DND-41 (cell line): ENCODE results near the gene OR2AG1.

Experiments used
- ATAC-seq: fragments of 200-7000 bp; cut with Tn5 transposase; 3 replicates; pipeline ENCODE4 v1.9.1; 2021; ENCODE audit warnings: low read depth; ENCODE audit not compliant: insufficient read depth
- DNase-seq: peaks from one replicate; pipeline ENCODE4 v3.0.0-alpha.2; 2020
- H2AFZ ChIP-seq: 2 replicates; pipeline ENCODE4 v1.6.0; 2012; ENCODE audit warnings: low read depth, low read length
- H3K27ac ChIP-seq: 2 replicates; pipeline ENCODE4 v1.5.1; 2012; ENCODE audit warnings: low read length, inconsistent platforms
- H3K27me3 ChIP-seq: fragments of 200-600 bp; sonication (generic); 2 replicates; pipeline ENCODE4 v1.6.0; 2012; ENCODE audit warnings: low read length, mild to moderate bottlenecking, inconsistent platforms; ENCODE audit not compliant: insufficient read depth, poor library complexity
- H3K36me3 ChIP-seq: 2 replicates; pipeline ENCODE4 v1.5.1; 2012; ENCODE audit warnings: low read length, inconsistent platforms; ENCODE audit not compliant: insufficient read depth
- H3K4me1 ChIP-seq: 2 replicates; pipeline ENCODE4 v1.5.1; 2012; ENCODE audit warnings: mild to moderate bottlenecking, low read length; ENCODE audit not compliant: insufficient read depth
- H3K4me2 ChIP-seq: 2 replicates; pipeline ENCODE4 v1.6.0; 2012; ENCODE audit warnings: mild to moderate bottlenecking, moderate library complexity, low read length, inconsistent platforms; ENCODE audit not compliant: insufficient read depth
- H3K4me3 ChIP-seq, 2 experiments: fragments of 200-600 bp in 1 of 2; shearing (Covaris generic) in 1 of 2; 2 replicates each; pipeline ENCODE4 v1.5.1; 2012 to 2016; ENCODE audit warnings: inconsistent platforms in 2 of 2, low read length in 2 of 2, mild to moderate bottlenecking in 2 of 2, low read depth in 1 of 2, moderate library complexity in 1 of 2
- H3K79me2 ChIP-seq: 2 replicates; pipeline ENCODE4 v1.6.0; 2012; ENCODE audit warnings: low read length, inconsistent platforms; ENCODE audit not compliant: insufficient read depth
- H3K9ac ChIP-seq: 2 replicates; pipeline ENCODE4 v1.6.0; 2012; ENCODE audit warnings: low read depth, mild to moderate bottlenecking, inconsistent platforms, low read length, moderate library complexity
- H3K9me3 ChIP-seq: 2 replicates; pipeline ENCODE4 v1.5.1; 2012; ENCODE audit warnings: low read length, moderate library complexity, mild to moderate bottlenecking, inconsistent platforms; ENCODE audit not compliant: insufficient read depth, severe bottlenecking
- H4K20me1 ChIP-seq: 2 replicates; pipeline ENCODE4 v1.6.0; 2012; ENCODE audit warnings: low read length; ENCODE audit not compliant: insufficient read depth
- CTCF ChIP-seq: IDR thresholded peaks from 2 replicates; pipeline ENCODE4 v1.5.1; 2012; ENCODE audit warnings: borderline replicate concordance, low read length, moderate library complexity, mild to moderate bottlenecking; ENCODE audit not compliant: poor library complexity, severe bottlenecking; ENCODE audit errors: extremely low read depth
- EZH2 ChIP-seq: IDR thresholded peaks from 3 replicates; pipeline ENCODE4 v1.6.1; 2012; ENCODE audit warnings: borderline replicate concordance, low read depth, mild to moderate bottlenecking, moderate library complexity, low read length, inconsistent platforms; ENCODE audit not compliant: severe bottlenecking

The OR2AG1 gene

GRCh38 chr11:6782720-6783119, at the start of gene OR2AG1:
Gene OR2AG1, plus strand, starts transcription at chr11:6783020. Its CDS starts 2,018 bp downstream, at chr11:6785038.
- ATAC-seq (no peak), DNase-seq (no peak)
- no peaks in the 10 kb centered on the region for H3K36me3 ChIP-seq
- no peaks in the 10 kb centered on the region for H3K27me3 ChIP-seq
- TF ChIP-seq CTCF: no peak
- no peak for TF ChIP-seq EZH2
- H3K4me3 ChIP-seq: no peak within 1 kb of the TSS
- H3K9me3 ChIP-seq: no peaks in the 10 kb centered on the region
- H2AFZ ChIP-seq: no peak within 1 kb of the TSS
- H3K9ac ChIP-seq: no peak within 1 kb of the TSS
- H3K27ac ChIP-seq: no peak within 1 kb of the TSS
- H3K79me2 ChIP-seq: no peaks in the 10 kb centered on the region
- no peaks in the 10 kb centered on the region for H3K4me1 ChIP-seq
- no peak within 1 kb of the TSS for H3K4me2 ChIP-seq
- H4K20me1 ChIP-seq: no peaks in the 10 kb centered on the region

- Histone ChIP-seq H3K36me3 (no peaks in the 10 kb centered on the region; the same call in 1 of the 2 replicates), H2AFZ (no peak overlapping the region), H4K20me1 (no peaks in the 10 kb centered on the region), H3K27ac (peak overlapping the region; percentile 87), H3K27me3 (no peaks in the 10 kb centered on the region), H3K9me3 (no peaks in the 10 kb centered on the region), H3K4me3 (no peak overlapping the region), H3K4me2 (peak overlapping the region; percentile 41), H3K9ac (peak overlapping the region; percentile 41; the same call in 1 of the 2 replicates), H3K79me2 (peaks cover 30% of the 10 kb centered on the region), H3K4me1 (peaks cover 61% of the 10 kb centered on the region)
- no peak for TF ChIP-seq EZH2
- no peak for TF ChIP-seq CTCF
- ATAC-seq (peak; percentile 84), DNase-seq (peak; percentile 66)
These were observed 49.2 kb upstream of the OR2AG1 start for GRCh38 chr11:6733326-6734275.

- no peaks in the 10 kb centered on the region for H3K9me3 ChIP-seq
- peaks cover 66% of the 10 kb centered on the region for H3K4me1 ChIP-seq
- peak; percentile 24 for DNase-seq
- H3K79me2 ChIP-seq: peaks cover 29% of the 10 kb centered on the region
- ATAC-seq: no peak
- peak overlapping the region; percentile 41 for H3K4me2 ChIP-seq
- H3K9ac ChIP-seq: peak overlapping the region; percentile 41; the same call in 1 of the 2 replicates
- no peak overlapping the region for H3K4me3 ChIP-seq
- no peak for TF ChIP-seq EZH2
- no peak overlapping the region for H2AFZ ChIP-seq
- H3K36me3 ChIP-seq: no peaks in the 10 kb centered on the region; the same call in 1 of the 2 replicates
- no peaks in the 10 kb centered on the region for H3K27me3 ChIP-seq
- no peaks in the 10 kb centered on the region for H4K20me1 ChIP-seq
- H3K27ac ChIP-seq: peak overlapping the region; percentile 87
These were observed 48.2 kb upstream of the OR2AG1 start for GRCh38 chr11:6734616-6735015.

GRCh38 chr11:6735306-6735705, 47.5 kb upstream of the OR2AG1 start:
- H2AFZ ChIP-seq: no peak overlapping the region
- no peaks in the 10 kb centered on the region; the same call in 1 of the 2 replicates for H3K36me3 ChIP-seq
- ATAC-seq (peak; percentile 41), DNase-seq (peak; percentile 41)
- no peak for TF ChIP-seq EZH2
- TF ChIP-seq CTCF: no peak
- H4K20me1 ChIP-seq: no peaks in the 10 kb centered on the region
- peak overlapping the region; percentile 41 for H3K9ac ChIP-seq
- H3K4me3 ChIP-seq: no peak overlapping the region
- peak overlapping the region; percentile 87 for H3K27ac ChIP-seq
- peaks cover 67% of the 10 kb centered on the region for H3K4me1 ChIP-seq
- H3K9me3 ChIP-seq: no peaks in the 10 kb centered on the region
- peak overlapping the region; percentile 41 for H3K4me2 ChIP-seq
- H3K27me3 ChIP-seq: no peaks in the 10 kb centered on the region
- H3K79me2 ChIP-seq: peaks cover 34% of the 10 kb centered on the region
